Left forelimb (tissue), 1 donor: Measurements from ENCODE around the gene CDK17.
"Not testable (repeated sequence)": the region's sequence is repeated elsewhere in the genome, so short reads cannot be mapped to it uniquely, and the experiment has no call there.

Experiments used
- DNase-seq: peaks from one replicate; pipeline ENCODE4 v3.0.0-alpha.2; 2018; ENCODE audit warnings: low spot score

The CDK17 gene

DNA sequence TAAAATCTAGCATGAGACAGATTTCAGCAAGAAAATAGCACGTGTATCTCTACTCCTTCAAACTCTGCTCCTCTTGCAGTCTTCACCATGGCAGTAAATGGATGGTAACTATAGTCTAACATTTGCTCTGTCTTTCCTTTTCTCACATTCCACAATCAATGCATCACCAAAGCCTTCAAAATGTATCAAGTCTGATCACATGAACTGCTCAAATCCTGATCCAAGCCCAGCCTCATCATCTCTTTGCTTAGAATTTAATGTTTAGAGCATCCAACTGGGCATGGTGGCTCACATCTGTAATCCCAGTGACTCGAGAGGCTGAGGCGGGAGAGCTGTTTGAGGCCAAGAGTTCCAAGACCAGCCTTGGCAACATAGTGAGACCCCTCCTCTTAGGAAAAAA lies 45.9 kb downstream of the CDK17 start:
- no peak for DNase-seq

DNA sequence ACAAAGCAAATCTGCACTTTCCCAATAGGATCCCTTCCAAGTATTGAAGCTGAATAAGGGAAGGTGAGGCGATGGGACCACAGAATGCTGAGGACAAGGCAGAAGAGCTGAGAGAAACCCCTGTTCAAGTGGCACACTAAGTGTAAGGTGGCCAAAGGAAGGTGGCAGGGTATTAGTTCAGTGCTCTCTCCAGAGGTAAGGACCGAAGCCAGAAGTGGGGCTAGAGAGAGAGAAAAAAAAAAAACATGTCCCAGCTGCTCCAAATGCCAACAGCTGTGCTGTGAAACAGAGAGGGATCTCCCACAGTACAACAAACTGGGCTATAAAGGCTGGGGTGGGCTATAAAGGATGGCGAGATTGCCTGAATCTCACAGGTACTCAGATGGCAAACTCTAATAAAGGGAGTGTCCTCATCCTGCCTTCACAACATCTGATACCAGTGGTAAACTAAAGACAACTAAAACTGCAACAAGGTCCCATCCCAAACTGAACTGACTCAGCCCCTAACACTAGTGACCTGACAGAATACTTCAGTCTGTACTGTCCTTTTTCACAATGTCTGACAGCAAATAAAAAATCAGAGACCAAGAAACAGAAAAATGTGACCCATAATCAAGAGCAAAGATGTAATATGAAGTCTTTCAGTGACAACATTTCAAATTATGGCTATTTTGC lies 47.9 kb downstream of the CDK17 start:
- DNase-seq = no peak

DNA sequence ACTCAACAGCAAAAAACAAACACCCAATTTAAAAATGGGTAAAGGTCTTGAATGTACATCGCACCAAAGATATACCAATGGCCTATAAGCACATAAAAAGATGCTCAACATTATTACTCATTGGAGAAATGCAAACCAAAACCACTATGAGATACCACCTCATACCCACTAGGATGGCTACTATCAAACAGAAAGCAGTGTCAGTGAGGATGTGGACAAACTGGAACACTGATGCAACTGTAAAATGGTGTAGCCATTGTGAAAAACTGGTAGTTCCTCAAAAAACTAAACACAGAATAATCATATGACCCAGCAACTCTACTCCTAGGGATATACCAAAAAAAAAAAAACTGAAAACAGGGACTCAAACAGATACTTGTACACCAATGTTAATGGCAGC lies 49.3 kb downstream of the CDK17 start:
- DNase-seq = no peak

DNA sequence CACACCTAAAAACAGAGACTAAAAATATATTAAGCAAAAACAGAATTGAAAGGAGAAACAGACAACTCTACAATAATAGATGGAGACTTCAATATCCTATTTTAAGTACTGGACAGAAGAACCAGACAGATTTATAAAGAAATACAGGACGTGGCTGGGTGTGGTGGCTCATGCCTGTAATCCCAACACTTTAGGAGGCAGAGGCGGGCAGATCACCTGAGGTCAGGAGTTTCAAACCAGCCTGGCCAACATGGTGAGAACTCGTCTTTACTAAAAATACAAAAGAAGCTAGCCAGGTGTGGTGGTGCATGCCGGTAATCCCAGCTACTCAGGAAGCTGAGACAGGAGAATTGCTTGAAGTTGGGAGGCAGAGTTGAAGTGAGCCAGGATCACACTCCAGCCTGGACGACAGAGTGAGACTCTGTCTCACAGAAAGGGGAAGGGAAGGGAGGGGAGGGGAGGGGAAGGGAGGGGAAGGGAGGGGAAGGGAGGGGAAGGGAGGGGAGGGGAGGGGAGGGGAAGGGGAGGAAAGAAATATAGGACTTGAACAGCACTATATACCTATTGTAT lies 53.0 kb downstream of the CDK17 start:
- no peak for DNase-seq

DNA sequence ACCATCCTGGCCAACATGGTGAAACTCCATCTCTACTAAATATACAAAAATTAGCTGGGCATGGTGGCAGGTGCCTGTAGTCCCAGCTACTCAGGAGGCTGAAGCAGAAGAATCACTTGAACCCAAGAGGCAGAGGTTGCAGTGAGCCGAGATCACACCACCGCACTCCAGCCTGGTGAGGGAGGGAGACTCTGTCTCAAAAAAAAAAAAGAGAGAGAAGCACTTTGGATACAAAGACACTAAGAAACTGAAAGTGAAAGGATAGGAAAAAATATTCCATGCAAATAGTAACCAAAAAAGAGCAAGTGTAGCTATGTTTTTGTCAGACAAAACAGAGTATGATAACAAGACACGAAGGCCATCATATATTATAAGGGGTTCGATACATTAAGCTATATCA lies 53.5 kb downstream of the CDK17 start:
- not testable (repeated sequence) for DNase-seq

DNA sequence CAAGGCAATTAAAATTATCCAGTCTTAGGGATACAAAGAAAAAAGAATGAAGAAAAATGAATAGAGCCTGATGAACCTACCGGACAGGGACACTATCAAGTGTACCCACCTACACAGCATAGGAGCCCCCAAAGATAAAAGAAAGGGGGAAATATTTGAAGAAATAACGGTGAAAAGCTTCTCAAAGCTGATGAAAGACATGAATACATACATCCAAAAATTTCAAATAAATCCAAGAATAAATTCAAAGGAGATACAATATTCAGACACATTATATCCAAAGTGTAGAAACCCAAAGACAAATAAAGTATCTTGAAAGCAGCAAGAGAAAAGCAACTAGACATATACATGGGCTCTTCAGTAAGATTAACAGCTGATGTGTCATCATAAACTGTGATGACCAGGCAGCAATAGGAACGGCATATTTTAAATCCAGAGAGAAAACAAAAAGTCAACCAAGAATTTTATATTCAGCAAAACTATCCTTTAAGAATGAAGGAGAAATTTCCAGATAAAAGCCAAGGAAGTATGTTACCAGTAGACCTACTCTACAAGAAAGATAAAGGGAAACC lies 56.0 kb downstream of the CDK17 start:
- no peak for DNase-seq

DNA sequence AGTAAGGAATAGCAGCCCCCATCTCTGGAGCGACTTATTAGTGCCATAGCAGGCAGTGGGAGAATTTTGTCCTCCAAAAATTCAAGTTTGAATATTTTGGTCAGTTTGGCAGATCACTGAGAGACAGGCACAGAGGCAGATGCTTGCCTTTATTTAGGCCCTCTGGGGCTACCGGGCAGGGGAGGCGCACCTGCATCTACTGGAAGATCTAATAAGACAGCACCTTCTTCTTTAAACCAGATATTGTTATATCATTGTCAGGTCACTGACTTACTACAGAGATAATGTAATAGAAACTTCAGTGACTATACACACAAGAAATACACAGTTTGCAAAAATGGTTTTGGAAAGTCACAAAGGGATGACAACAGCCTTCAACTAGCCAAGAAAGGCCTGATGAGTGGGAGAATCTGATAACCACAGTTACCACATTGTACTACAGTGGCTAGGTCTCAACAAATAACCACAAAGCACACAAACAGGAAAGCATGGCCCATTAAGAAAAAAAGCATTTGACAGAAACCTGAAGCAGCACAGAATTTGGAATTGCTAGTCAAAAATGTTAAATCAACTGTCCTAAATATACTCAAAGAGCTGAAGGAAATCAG lies 56.8 kb downstream of the CDK17 start:
- no peak for DNase-seq

DNA sequence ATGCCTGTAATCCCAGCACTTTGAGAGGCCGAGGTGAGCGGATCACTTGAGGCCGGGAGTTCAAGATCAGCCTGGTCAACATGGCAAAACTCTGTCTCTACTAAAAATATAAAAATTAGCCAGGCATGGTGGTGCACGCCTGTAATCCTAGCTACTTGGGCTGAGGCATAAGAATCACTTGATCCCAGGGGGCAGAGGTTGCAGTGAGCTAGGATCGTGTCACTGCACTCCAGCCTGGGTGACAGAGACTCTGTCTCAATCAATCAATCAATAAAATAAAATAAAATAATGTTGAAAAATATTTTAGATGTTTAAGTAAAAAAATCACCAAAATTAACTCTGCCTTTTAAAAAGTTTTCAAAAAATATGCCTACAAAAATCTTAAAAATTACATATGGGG lies 60.6 kb downstream of the CDK17 start:
- DNase-seq = not testable (repeated sequence)

DNA sequence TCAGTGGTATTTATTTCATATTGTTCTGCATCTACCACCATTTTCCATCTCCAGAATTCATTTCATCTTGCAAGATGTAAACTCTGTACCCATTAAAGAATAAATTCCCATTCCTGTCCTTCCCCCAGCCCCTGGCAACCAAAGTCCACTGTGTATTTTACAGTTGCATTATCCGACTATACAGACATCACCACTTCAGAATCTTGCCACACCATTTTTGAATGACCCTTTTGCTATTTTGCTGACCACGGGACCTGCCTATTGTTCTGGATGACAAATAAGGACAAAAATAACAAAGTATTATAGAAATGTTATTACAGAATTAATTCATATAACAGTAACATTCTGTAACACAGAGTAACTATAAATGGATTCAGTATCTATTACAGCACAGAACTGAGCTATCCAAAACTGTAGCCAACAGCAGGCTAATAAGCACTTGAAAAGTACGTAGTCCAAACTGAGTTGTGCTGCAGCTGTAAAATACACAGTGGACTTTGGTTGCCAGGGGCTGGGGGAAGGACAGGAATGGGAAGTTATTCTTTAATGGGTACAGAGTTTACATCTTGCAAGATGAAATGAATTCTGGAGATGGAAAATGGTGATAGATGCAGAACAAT lies 61.3 kb downstream of the CDK17 start:
- DNase-seq = no peak

DNA sequence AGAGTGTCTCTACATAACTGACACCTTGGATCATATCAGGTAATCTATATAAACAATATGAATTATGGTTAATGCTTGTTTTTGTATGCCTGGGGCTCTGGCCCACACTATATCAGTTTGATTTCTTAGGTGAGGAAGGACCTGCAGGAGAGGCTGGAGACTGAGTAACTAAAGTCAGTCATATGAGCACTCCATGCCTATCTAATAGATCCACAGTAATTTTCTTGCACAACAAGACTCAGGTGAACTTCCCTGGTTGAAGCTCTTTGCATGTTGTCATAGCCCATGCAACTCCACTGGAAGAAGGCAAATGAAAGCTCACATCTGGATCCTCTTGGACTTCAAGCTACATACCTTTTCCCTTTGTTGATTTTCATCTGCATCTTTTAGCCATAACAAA lies 62.3 kb downstream of the CDK17 start:
- no peak for DNase-seq

DNA sequence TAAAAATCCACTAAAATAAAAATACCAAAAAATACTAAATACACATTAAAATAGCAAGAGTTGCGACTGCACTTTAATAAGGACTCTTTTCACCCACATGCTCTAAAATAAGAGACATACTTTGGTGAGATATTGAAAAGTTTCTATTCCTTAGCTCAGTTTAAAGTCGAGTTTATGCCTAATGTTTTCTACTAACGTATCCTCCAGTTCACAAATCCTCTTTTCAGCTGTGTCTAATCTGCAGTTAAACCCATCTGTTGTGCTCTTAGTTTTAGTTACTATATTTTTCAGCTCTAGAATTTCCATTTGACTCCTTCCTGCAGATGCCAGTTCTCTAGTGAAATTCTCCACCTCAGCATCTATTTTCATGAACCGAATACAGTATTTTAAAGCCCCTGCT lies 63.8 kb downstream of the CDK17 start:
- no peak for DNase-seq

DNA sequence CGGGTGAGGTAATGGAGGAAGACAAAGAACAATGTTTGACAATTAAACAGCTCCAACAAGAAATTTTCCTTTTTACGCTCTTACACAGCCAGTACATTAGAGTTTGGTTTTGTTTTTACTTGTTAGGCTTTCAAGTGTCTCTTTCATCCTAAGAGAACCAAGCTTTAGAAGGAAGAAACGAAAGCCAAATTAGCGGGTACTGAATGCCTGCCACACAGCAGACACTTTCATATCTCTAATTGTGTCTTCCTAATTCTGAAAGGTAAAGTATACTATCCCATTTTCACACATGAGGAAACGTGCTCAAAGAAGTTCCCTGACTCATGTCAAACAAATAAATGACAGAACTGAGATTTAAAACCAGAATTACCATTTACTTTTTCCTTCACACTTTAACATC lies 65.0 kb downstream of the CDK17 start:
- DNase-seq = no peak

DNA sequence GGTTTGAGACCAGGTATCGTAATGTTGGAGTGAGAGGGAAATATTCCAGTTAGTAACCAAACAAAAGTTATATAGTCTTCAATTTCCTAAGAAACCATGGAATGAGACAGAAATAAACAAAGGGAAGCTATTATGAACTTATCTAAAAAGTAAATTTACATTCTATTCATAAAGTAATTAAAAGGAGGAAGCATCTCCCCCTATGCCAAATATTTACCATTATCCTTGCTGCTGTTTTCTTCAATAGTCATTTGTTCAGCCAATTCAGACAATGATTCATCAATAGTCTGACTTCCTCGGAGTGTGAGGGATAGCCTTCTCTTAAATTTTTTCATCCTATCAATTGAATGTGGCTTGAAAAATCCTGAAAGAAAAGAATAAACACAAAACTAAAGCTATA lies 65.7 kb downstream of the CDK17 start:
- DNase-seq = no peak

DNA sequence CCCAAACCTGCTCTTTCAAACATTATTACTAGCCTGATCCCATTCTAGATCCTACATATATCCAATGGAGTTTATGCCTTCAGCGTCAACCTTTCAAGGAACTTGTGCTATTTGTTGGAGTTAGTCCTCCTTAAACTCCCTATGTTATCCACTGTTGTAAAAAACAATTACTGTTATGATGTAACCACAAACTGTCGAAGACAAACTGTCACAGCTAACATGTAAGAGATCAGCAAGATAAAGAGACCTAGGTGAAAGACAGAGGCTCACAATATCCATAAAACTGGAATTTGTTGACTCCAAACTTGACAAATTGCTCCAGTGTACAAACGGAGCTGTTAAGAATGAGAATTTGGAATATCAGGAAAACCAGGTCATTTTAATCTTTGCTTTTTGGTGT lies 70.7 kb downstream of the CDK17 start:
- no peak for DNase-seq

DNA sequence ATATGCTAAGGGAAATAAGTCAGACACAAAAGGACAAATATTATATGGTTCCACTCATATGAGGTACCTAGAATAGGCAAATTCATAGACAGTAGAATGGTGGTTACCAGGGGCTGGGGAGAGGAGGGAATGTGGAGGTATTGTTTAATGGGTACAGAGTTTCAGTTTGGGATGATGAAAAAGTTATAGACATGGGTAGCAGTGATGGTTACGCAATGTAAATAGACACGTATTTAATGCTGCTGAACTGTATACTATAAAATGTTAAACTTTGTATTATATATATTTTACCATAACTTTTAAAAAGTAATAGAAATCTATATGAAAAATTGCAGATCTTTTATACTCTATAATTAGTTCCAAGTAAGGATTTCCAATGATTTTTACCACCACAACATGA lies 71.2 kb downstream of the CDK17 start:
- DNase-seq = no peak

DNA sequence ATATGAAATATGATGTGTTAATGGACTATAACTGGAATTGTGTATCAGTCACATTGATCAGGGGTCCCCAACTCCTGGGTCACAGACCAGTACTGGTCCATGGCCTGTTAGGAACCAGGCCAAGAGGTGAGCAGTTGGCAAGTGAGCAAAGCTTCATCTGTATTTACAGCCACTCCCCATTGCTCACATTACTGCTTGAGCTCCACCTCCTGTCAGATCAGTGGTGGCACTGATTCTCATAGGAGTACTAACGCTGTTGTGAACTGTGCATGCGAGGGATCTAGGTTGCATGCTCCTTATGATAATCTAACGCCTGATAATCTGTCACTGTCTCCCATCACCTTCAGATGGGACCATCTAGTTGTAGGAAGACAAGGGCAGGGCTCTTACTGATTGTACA lies 72.3 kb downstream of the CDK17 start:
- no peak for DNase-seq

DNA sequence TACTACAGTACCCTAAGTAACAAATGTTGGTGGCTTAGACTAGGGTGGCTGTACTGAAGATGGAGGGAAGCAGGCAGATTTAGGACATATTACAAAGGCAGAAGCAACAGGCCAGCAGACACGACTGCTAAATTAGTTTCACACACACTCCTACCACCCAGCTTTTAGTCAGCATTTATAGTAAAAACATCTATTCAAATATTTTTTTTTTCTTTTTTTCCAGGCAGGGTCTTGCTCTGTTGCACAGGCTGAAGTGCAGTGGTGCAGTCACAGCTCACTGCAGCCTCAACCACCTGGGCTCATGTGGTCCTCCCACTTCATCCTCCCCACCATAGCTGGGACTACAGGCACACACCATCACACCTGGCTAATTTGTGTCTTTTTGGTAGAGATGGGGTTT lies 72.9 kb downstream of the CDK17 start:
- no peak for DNase-seq

DNA sequence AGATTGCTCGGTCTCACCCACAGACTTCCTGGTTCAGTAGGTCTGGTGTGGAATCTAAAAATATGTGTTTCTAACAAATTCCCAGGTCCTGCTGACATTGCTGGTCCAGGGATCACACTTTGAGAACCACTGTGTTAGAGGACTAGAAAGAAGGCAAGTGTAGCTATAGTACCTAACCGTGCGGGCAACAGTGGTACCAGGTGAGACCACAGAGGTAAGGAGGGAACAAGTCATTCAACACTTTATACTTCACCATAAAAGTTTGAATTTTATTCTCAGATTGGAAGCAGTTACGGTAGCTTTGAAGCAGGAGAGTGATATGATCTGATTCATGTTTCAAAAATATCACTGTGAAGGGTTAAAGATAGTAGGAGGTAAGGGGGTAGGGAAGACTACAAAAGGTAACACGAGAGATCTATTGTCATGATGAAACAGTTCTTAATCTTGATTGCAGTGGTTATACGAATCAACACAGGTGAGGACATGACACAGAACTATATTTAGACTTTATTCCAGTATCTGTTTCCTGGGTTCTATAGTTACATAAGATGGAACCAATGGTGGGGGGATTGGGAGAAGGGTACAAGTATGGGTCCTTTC lies 73.5 kb downstream of the CDK17 start:
- no peak for DNase-seq

DNA sequence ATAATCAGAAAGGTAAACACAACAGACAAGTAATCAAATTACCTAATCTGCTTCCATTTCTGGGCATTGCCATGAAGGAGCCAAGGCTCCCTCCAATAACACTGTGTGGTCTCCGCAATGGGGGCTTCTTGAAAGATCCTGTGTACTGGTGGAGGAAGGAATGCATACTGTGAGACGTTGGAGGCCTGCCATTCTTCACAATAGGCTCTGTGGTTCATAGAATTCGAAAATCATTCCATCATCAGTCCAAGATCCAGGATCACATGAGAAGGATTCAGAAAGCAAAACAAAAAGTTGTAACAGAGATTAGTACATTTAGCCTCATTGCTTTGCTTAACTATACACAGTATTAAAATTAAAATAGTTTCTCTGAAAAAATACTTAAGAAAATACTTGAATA lies 76.3 kb downstream of the CDK17 start:
- no peak for DNase-seq

DNA sequence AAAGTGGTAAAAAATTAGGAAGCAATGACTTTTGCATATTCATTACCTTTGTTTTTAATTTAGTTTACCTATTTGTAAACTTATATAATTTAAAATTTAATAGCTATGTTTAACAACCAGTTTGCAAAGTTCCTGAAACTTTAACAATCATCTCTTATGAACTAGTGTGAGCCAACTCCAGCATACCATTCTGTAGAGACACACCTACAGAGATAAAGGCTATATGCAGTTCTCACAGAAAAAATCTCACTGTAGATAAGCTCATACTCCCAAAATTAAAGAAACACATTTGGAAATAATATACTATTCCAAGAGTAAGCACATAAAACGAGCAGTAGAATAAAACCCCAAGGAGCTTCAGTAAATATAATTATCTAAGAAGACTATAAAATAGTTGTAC lies 77.5 kb downstream of the CDK17 start:
- no peak for DNase-seq

DNA sequence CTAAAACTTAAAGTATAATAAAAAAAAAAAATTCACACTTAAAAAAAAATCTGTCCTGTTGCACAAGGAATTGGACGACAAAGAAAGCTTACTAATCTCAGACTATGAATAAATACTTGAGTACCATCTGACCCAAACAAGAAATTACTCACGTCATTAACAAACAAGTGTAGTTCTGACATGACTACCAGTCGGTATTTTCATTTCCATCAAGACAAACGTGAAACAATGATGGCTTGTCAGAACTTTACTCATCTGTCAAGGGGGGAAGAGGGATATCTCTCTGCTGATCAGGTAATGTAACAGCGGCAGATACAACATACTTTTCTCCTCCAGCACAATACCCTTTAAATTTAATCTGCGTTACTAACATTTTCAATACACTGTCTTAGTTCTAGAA lies 78.3 kb downstream of the CDK17 start:
- DNase-seq = no peak

DNA sequence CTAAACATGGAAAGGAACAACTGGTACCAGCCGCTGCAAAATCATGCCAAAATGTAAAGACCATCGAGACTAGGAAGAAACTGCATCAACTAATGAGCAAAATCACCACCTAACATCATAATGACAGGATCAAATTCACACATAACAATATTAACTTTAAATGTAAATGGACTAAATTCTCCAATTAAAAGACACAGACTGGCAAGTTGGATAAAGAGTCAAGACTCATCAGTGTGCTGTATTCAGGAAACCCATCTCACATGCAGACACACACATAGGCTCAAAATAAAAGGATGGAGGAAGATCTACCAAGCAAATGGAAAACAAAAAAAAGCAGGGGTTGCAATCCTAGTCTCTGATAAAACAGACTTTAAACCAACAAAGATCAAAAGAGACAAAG lies 82.4 kb downstream of the CDK17 start:
- DNase-seq = not testable (repeated sequence)
